H1 (cell line): ENCODE data around the gene PRR5L. TPM values are rescaled to one million over a fixed set of nuclear protein-coding genes. Genes with fewer than 3 reads are reported as not detected.

Experiments
- CTCF ChIA-PET: fragments of 300-600 bp; sonication (Branson Sonifier 250); formaldehyde crosslinking; loops from one replicate; lab custom pipeline; 2021; ENCODE audit not compliant: partially characterized antibody; lab: Charles Lee
- POLR2A ChIA-PET: fragments of 300-600 bp; sonication (Branson Sonifier 250); formaldehyde crosslinking; loops from one replicate; lab custom pipeline; 2021; ENCODE audit warnings: inconsistent platforms; ENCODE audit not compliant: partially characterized antibody; lab: Charles Lee
- DNase-seq, 2 experiments: peaks; one replicate each; pipeline versions ENCODE4 v3.0.0 to v3.0.0-alpha.2; 2010 to 2022; ENCODE audit warnings: low spot score in 2 of 2, low read depth in 1 of 2, mixed read lengths in 1 of 2
- FAIRE-seq: peaks from 2 replicates; lab custom pipeline; 2011; peaks lifted over from hg19 to GRCh38; lab: Jason Lieb, UNC
- H2AFZ ChIP-seq: 2 replicates; pipeline ENCODE4 v1.8.1; 2012; ENCODE audit warnings: low read length, inconsistent platforms
- H2AK5ac ChIP-seq: 2 replicates; pipeline ENCODE4 v1.6.1; 2013; ENCODE audit warnings: low read depth, low read length
- H2BK120ac ChIP-seq: replicated peaks from 2 replicates; pipeline ENCODE3; 2013; ENCODE audit warnings: low read depth, low read length, inconsistent platforms
- H2BK12ac ChIP-seq: 2 replicates; pipeline ENCODE4 v1.6.1; 2013; ENCODE audit warnings: low read depth, low read length
- H2BK15ac ChIP-seq: 2 replicates; pipeline ENCODE4 v1.6.1; 2013; ENCODE audit warnings: low read length
- H2BK20ac ChIP-seq: 2 replicates; pipeline ENCODE4 v1.6.1; 2013; ENCODE audit warnings: low read length
- H2BK5ac ChIP-seq: 2 replicates; pipeline ENCODE4 v1.6.1; 2013; ENCODE audit warnings: low read depth, low read length
- H3K14ac ChIP-seq: 2 replicates; pipeline ENCODE4 v1.6.1; 2013; ENCODE audit warnings: inconsistent platforms; ENCODE audit not compliant: insufficient read length
- H3K18ac ChIP-seq: 2 replicates; pipeline ENCODE4 v1.6.1; 2013; ENCODE audit warnings: low read length; ENCODE audit errors: extremely low read depth
- H3K23ac ChIP-seq: 2 replicates; pipeline ENCODE4 v1.6.1; 2013; ENCODE audit warnings: inconsistent platforms; ENCODE audit not compliant: insufficient read length
- H3K23me2 ChIP-seq: 2 replicates; pipeline ENCODE4 v1.6.1; 2013; ENCODE audit warnings: low read depth, low read length
- H3K27ac ChIP-seq: 2 replicates; pipeline ENCODE4 v1.6.1; 2011; ENCODE audit warnings: low read depth, low read length, inconsistent platforms
- H3K27me3 ChIP-seq, 4 experiments: replicated peaks in 1 of 4; 1 replicate in 1 of 4; 2 replicates in 3 of 4; pipeline versions ENCODE4 v1.6.1 to v1.8.1; 2011 to 2013; ENCODE audit warnings: low read length in 3 of 4, mild to moderate bottlenecking in 3 of 4, inconsistent platforms in 2 of 4, mixed read lengths in 2 of 4, moderate library complexity in 1 of 4; ENCODE audit not compliant: control insufficient read depth in 3 of 4, insufficient read depth in 3 of 4; ENCODE audit errors: extremely low read depth in 1 of 4
- H3K36me3 ChIP-seq, 4 experiments: 2 replicates each; pipeline versions ENCODE4 v1.6.1 to v1.8.1; 2011 to 2013; ENCODE audit warnings: mild to moderate bottlenecking in 4 of 4, low read length in 3 of 4, moderate library complexity in 2 of 4, control low read depth in 1 of 4, inconsistent platforms in 1 of 4; ENCODE audit not compliant: insufficient read depth in 4 of 4, control insufficient read depth in 2 of 4
- H3K4ac ChIP-seq: replicated peaks from 2 replicates; pipeline ENCODE3; 2013; ENCODE audit warnings: low read length, low read depth, mixed read lengths, inconsistent platforms; ENCODE audit not compliant: insufficient read length
- H3K4me1 ChIP-seq, 4 experiments: replicated peaks in 1 of 4; 1 replicate in 1 of 4; 2 replicates in 3 of 4; pipeline versions ENCODE4 v1.6.1 to v1.8.1; 2011 to 2013; ENCODE audit warnings: low read length in 3 of 4, inconsistent platforms in 2 of 4, mixed read lengths in 1 of 4; ENCODE audit not compliant: insufficient read depth in 4 of 4, control insufficient read depth in 3 of 4
- H3K4me2 ChIP-seq, 2 experiments: 2 replicates each; pipeline versions ENCODE4 v1.6.1 to v1.8.1; 2011 to 2013; ENCODE audit warnings: low read depth in 2 of 2, low read length in 2 of 2, control low read depth in 1 of 2, inconsistent platforms in 1 of 2, mild to moderate bottlenecking in 1 of 2; ENCODE audit not compliant: insufficient read depth in 1 of 2
- H3K4me3 ChIP-seq, 4 experiments: fragments of 200-600, 300-600 bp in 1 of 4; sonication (generic), shearing (Covaris generic), sonication (Bioruptor Twin) in 1 of 4; 2 replicates each; pipeline versions ENCODE4 v1.5.1 to v1.8.1; 2011 to 2016; ENCODE audit warnings: low read length in 4 of 4, low read depth in 3 of 4, control low read depth in 2 of 4, inconsistent platforms in 2 of 4, mild to moderate bottlenecking in 2 of 4, mixed read lengths in 1 of 4, moderate library complexity in 1 of 4; ENCODE audit not compliant: insufficient read depth in 2 of 4; ENCODE audit errors: extremely low read depth in 1 of 4
- H3K56ac ChIP-seq: replicated peaks from 2 replicates; pipeline ENCODE3; 2013; ENCODE audit warnings: low read depth, mild to moderate bottlenecking, mixed read lengths, low read length, inconsistent platforms; ENCODE audit not compliant: insufficient read length
- H3K79me1 ChIP-seq: 2 replicates; pipeline ENCODE4 v1.6.1; 2013; ENCODE audit warnings: low read depth, low read length, control low read depth
- H3K79me2 ChIP-seq, 2 experiments: 2 replicates each; pipeline versions ENCODE4 v1.6.1 to v1.8.1; 2012 to 2013; ENCODE audit warnings: low read length in 2 of 2, mild to moderate bottlenecking in 2 of 2, inconsistent platforms in 1 of 2; ENCODE audit not compliant: insufficient read depth in 2 of 2, control insufficient read depth in 1 of 2
- H3K9ac ChIP-seq, 4 experiments: replicated peaks in 1 of 4; 1 replicate in 1 of 4; 2 replicates in 3 of 4; pipeline versions ENCODE4 v1.6.1 to v1.8.1; 2011 to 2013; ENCODE audit warnings: low read depth in 3 of 4, low read length in 3 of 4, control low read depth in 2 of 4, mild to moderate bottlenecking in 2 of 4, moderate library complexity in 2 of 4, inconsistent platforms in 1 of 4; ENCODE audit errors: extremely low read depth in 1 of 4
- H3K9me3 ChIP-seq, 2 experiments: 2 replicates each; pipeline versions ENCODE4 v1.6.1 to v1.8.1; 2012 to 2013; ENCODE audit warnings: mild to moderate bottlenecking in 2 of 2, moderate library complexity in 2 of 2, control low read depth in 1 of 2, inconsistent platforms in 1 of 2, low read depth in 1 of 2, low read length in 1 of 2, mixed read lengths in 1 of 2; ENCODE audit not compliant: insufficient read depth in 2 of 2
- H4K20me1 ChIP-seq, 2 experiments: replicated peaks in 1 of 2; 2 replicates each; pipeline versions ENCODE3 to v1.8.1; 2011 to 2013; ENCODE audit warnings: inconsistent platforms in 2 of 2, low read length in 2 of 2, mild to moderate bottlenecking in 1 of 2; ENCODE audit not compliant: insufficient read depth in 2 of 2, control insufficient read depth in 1 of 2
- H4K5ac ChIP-seq: 2 replicates; pipeline ENCODE4 v1.6.1; 2013; ENCODE audit warnings: low read length, low read depth, mixed read lengths, inconsistent platforms; ENCODE audit not compliant: insufficient read length
- H4K8ac ChIP-seq: 2 replicates; pipeline ENCODE4 v1.8.0; 2013; ENCODE audit warnings: mild to moderate bottlenecking, moderate library complexity, low read length, inconsistent platforms; ENCODE audit not compliant: insufficient read depth; ENCODE audit errors: extremely low read depth
- H4K91ac ChIP-seq: replicated peaks from 2 replicates; pipeline ENCODE3; 2013; ENCODE audit warnings: low read length, mixed read lengths, inconsistent platforms; ENCODE audit not compliant: insufficient read length
- CHD1 ChIP-seq: IDR thresholded peaks from 2 replicates; pipeline ENCODE4 v1.6.1; 2012; ENCODE audit warnings: low read depth, low read length, improper control_type of control experiment
- CHD2 ChIP-seq: IDR thresholded peaks from 2 replicates; pipeline ENCODE4 v1.6.1; 2012; ENCODE audit warnings: low read length, improper control_type of control experiment
- CTBP2 ChIP-seq: IDR thresholded peaks from 2 replicates; pipeline ENCODE4 v1.7.0; 2011; ENCODE audit warnings: borderline replicate concordance, mild to moderate bottlenecking, moderate library complexity, mixed read lengths, low read length; ENCODE audit not compliant: insufficient read depth, insufficient read length
- FOSL1 ChIP-seq: IDR thresholded peaks from 2 replicates; pipeline ENCODE4 v1.6.1; 2011; ENCODE audit warnings: mild to moderate bottlenecking, low read depth, low read length, moderate library complexity; ENCODE audit not compliant: insufficient read depth
- JUND ChIP-seq: IDR thresholded peaks from 2 replicates; pipeline ENCODE4 v1.6.1; 2011; ENCODE audit warnings: mild to moderate bottlenecking, improper control_type of control experiment, low read length
- KDM5A ChIP-seq: fragments of 200-600 bp; IDR thresholded peaks from 2 replicates; pipeline ENCODE4 v1.7.1; 2012; ENCODE audit warnings: mild to moderate bottlenecking, low read length, inconsistent platforms, mixed read lengths
- RFX5 ChIP-seq: IDR thresholded peaks from 2 replicates; pipeline ENCODE4 v1.6.1; 2011; ENCODE audit warnings: low read depth, low read length, improper control_type of control experiment, borderline replicate concordance
- SP1 ChIP-seq: IDR thresholded peaks from 2 replicates; pipeline ENCODE4 v1.6.1; 2011; ENCODE audit warnings: low read depth, low read length
- SRF ChIP-seq: IDR thresholded peaks from 2 replicates; pipeline ENCODE4 v1.6.1; 2011; ENCODE audit warnings: mild to moderate bottlenecking, low read depth, low read length, moderate library complexity
- SUZ12 ChIP-seq: fragments of 200-600 bp; sonication (generic); IDR thresholded peaks from 2 replicates; pipeline ENCODE4 v1.6.1; 2012; ENCODE audit warnings: mild to moderate bottlenecking, inconsistent platforms, low read length, moderate library complexity, mixed read lengths
- WGBS, 2 experiments: shearing (Covaris generic) in 1 of 2; methylation state at CpG; one replicate each; pipeline versions ENCODE4 v1.1.6 to v1.1.7; 2013 to 2015; ENCODE audit warnings: low lambda C conversion rate in 2 of 2, mixed read lengths in 2 of 2, inconsistent platforms in 1 of 2, low coverage in 1 of 2, missing lambda C conversion rate in 1 of 2; ENCODE audit not compliant: insufficient replicate concordance in 2 of 2, insufficient coverage in 1 of 2, insufficient read length in 1 of 2; ENCODE audit errors: extremely low coverage in 1 of 2, missing lambda C conversion rate in 1 of 2; 5-methylcytosine and 5-hydroxymethylcytosine counted together
- polyA plus RNA-seq, 7 experiments: library from polyadenylated mRNA; depleted of rRNA in 3 of 7; stranded (reverse) in 5 of 7; unstranded in 2 of 7; fragments of >200 nt in 5 of 7; fragments of 200-250 nt in 2 of 7; gene quantifications; 1 replicate in 5 of 7; 2 replicates in 1 of 7; 4 replicates in 1 of 7; pipeline versions ENCODE4 v1.2.1 to v1.2.3, GENCODE V29; 2011 to 2013; ENCODE audit warnings: missing spikeins in 2 of 7, mixed read lengths in 2 of 7
- total RNA-seq: library from RNA; stranded (reverse); fragmentation: NEBNext Ultra II Directional; extraction: Animal tissue kit (Norgen Biotek cat#: 25700); gene quantifications from 2 replicates; pipeline ENCODE4 v1.2.1, GENCODE V29; 2021

The PRR5L gene
- total and polyA plus RNA-seq, 2 of the 8 experiments (the other 6 are each of a cell fraction or from before 2014, with no cell fraction given) = 6.6 to 10.1 TPM

DNA sequence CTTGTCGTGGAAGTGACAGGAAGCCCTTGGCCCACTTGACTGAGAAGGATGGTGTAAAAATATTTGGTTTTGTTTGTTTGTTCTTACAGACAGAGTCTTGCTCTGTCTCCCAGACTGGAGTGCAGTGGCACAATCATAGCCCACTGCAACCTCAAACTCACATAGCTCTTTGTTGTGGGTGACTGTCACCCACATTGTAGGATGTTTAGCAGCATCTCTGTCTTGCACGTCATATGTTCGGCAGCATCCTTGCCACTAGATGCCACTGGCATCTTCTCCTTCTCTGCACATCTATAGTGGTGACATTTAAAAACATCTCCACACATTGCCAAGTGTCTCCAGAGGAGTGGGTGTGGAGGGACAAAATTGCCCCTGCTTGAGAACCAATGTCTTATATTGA is 56.8 kb downstream of the PRR5L start:
- Histone ChIP-seq H3K79me1 (no peaks in the 10 kb centered on the region), H3K36me3 (no peaks in the 10 kb centered on the region), H3K4me3 (no peak overlapping the region), H2BK15ac (no peak overlapping the region), H3K14ac (no peak overlapping the region), H4K8ac (no peak overlapping the region), H3K27me3 (no peaks in the 10 kb centered on the region)
- no peak for FAIRE-seq
- TF ChIP-seq CTBP2 = no peak
- TF ChIP-seq RFX5 = no peak
- TF ChIP-seq SP1 = no peak
- TF ChIP-seq CHD2 = no peak
- no peak for TF ChIP-seq KDM5A
- no peak for TF ChIP-seq JUND
- no peak for TF ChIP-seq CHD1
- TF ChIP-seq SUZ12 = no peak
- TF ChIP-seq SRF = no peak
- no peak for TF ChIP-seq FOSL1
- TF ChIP-seq, all 59 proteins: peak for 0
- Histone ChIP-seq H3K4me2 (no peak overlapping the region), H2BK5ac (no peak overlapping the region), H3K9ac (no peak overlapping the region), H2BK120ac (no peak overlapping the region), H4K5ac (no peak overlapping the region), H3K23me2 (peaks cover 3% of the 10 kb centered on the region; the same call in 1 of the 2 replicates), H3K56ac (no peak overlapping the region), H3K79me2 (no peaks in the 10 kb centered on the region), H3K27ac (no peak overlapping the region), H3K23ac (no peak overlapping the region), H2BK12ac (no peak overlapping the region), H2AK5ac (no peak overlapping the region), H2AFZ (no peak overlapping the region), H3K4me1 (peaks cover 0 to 5% (median 0%) of the 10 kb centered on the region in 4 experiments; a peak in 1 of 7 replicates), H4K20me1 (peaks cover 0 to 2% of the 10 kb centered on the region in 2 experiments), H2BK20ac (no peak overlapping the region), H3K9me3 (no peaks in the 10 kb centered on the region), H3K18ac (no peak overlapping the region), H3K4ac (no peak overlapping the region), H4K91ac (no peak overlapping the region)
- no peak for DNase-seq
- WGBS, 2 experiments = 95% methylated on average over 3 of the region's 3 CpGs; no CpG with 5 or more reads in 1 of the 2 experiments
- ChIA-PET POLR2A (no interaction called here), CTCF (interaction anchor here (0.6 to 2.2 kb wide), 6 partner anchors 20 to 221 kb away, joined by 3 to 8 read pairs (median 5); no protein-coding TSS in a partner anchor)
